HEK293 (cell line): ENCODE data around the gene VWA3B.

Source experiments
- CTCF ChIA-PET: fragments of 350-600 bp; formaldehyde crosslinking; extraction: SDS; loops from one replicate; lab custom pipeline; 2021; ENCODE audit warnings: antibody characterized with exemption; lab: Yijun Ruan, JAX
- POLR2A ChIA-PET: fragments of 300-600 bp; formaldehyde crosslinking; extraction: SDS; loops from one replicate; lab custom pipeline; 2020; ENCODE audit warnings: antibody characterized with exemption, inconsistent platforms; lab: Yijun Ruan, JAX
- H3K27ac ChIP-seq: fragments of 200-500 bp; sonication (Bioruptor generic); 2 replicates; pipeline ENCODE4 v1.5.1; 2014; ENCODE audit warnings: low read depth, low read length, control low read depth, inconsistent platforms; ENCODE audit errors: extremely low read depth
- H3K36me3 ChIP-seq, 2 experiments: fragments of 200-500 bp in 1 of 2; sonication (Bioruptor generic) in 1 of 2; 1 replicate in 1 of 2; 2 replicates in 1 of 2; pipeline ENCODE4 v1.5.1; 2014 to 2017; ENCODE audit warnings: inconsistent platforms in 2 of 2, low read length in 2 of 2; ENCODE audit not compliant: control insufficient read depth in 2 of 2, insufficient read depth in 1 of 2
- H3K4me1 ChIP-seq: fragments of 200-500 bp; sonication (Bioruptor generic); 2 replicates; pipeline ENCODE4 v1.5.1; 2014; ENCODE audit warnings: mild to moderate bottlenecking, low read length, inconsistent platforms; ENCODE audit not compliant: control insufficient read depth, insufficient read depth
- H3K4me3 ChIP-seq: 2 replicates; pipeline ENCODE4 v1.5.1; 2011; ENCODE audit warnings: low read depth, mild to moderate bottlenecking, control low read depth, low read length, moderate library complexity
- H3K9me3 ChIP-seq: fragments of 200-500 bp; sonication (Bioruptor generic); 2 replicates; pipeline ENCODE4 v1.5.1; 2014; ENCODE audit warnings: low read depth, low read length, inconsistent platforms; ENCODE audit not compliant: control insufficient read depth, insufficient read depth
- INSM2 ChIP-seq: fragments of 450-650 bp; formaldehyde crosslinking; IDR thresholded peaks from 2 replicates; pipeline ENCODE4 v1.5.1; 2016; ENCODE audit warnings: missing biosample characterization, missing genetic modification characterization
- RBAK ChIP-seq: fragments of 450-650 bp; formaldehyde crosslinking; IDR thresholded peaks from 2 replicates; pipeline ENCODE4 v1.5.1; 2016; ENCODE audit warnings: missing biosample characterization, missing genetic modification characterization
- YY1 ChIP-seq: fragments of 450-650 bp; formaldehyde crosslinking; IDR thresholded peaks from 2 replicates; pipeline ENCODE4 v1.5.1; 2018; ENCODE audit warnings: missing biosample characterization, missing genetic modification characterization
- ZBTB17 ChIP-seq: fragments of 450-650 bp; formaldehyde crosslinking; IDR thresholded peaks from 2 replicates; pipeline ENCODE4 v1.5.1; 2016; ENCODE audit warnings: missing biosample characterization, missing genetic modification characterization
- ZBTB6 ChIP-seq: fragments of 450-650 bp; formaldehyde crosslinking; IDR thresholded peaks from 2 replicates; pipeline ENCODE4 v1.5.1; 2017; ENCODE audit warnings: missing biosample characterization, missing genetic modification characterization
- ZNF132 ChIP-seq: fragments of 450-650 bp; formaldehyde crosslinking; IDR thresholded peaks from 2 replicates; pipeline ENCODE4 v1.5.1; 2017; ENCODE audit warnings: missing biosample characterization, missing genetic modification characterization, borderline replicate concordance
- ZNF16 ChIP-seq: fragments of 450-650 bp; formaldehyde crosslinking; IDR thresholded peaks from 2 replicates; pipeline ENCODE4 v1.5.1; 2016; ENCODE audit warnings: low read depth, missing biosample characterization, missing genetic modification characterization
- ZNF202 ChIP-seq: fragments of 450-650 bp; formaldehyde crosslinking; IDR thresholded peaks from 2 replicates; pipeline ENCODE4 v1.5.1; 2016; ENCODE audit warnings: missing biosample characterization, missing genetic modification characterization, borderline replicate concordance
- ZNF223 ChIP-seq: fragments of 450-650 bp; formaldehyde crosslinking; IDR thresholded peaks from 2 replicates; pipeline ENCODE4 v1.5.1; 2016; ENCODE audit warnings: missing biosample characterization, missing genetic modification characterization
- ZNF248 ChIP-seq: fragments of 450-650 bp; formaldehyde crosslinking; IDR thresholded peaks from 2 replicates; pipeline ENCODE4 v1.5.1; 2017; ENCODE audit warnings: missing biosample characterization, missing genetic modification characterization
- ZNF311 ChIP-seq: fragments of 450-650 bp; formaldehyde crosslinking; IDR thresholded peaks from 2 replicates; pipeline ENCODE4 v1.5.1; 2017; ENCODE audit warnings: missing biosample characterization, missing genetic modification characterization, borderline replicate concordance
- ZNF335 ChIP-seq: fragments of 450-650 bp; formaldehyde crosslinking; conservative IDR thresholded peaks from 2 replicates; pipeline ENCODE4 v1.5.1; 2016; ENCODE audit warnings: missing biosample characterization, missing genetic modification characterization
- ZNF404 ChIP-seq: fragments of 450-650 bp; formaldehyde crosslinking; IDR thresholded peaks from 2 replicates; pipeline ENCODE4 v1.5.1; 2017; ENCODE audit warnings: missing biosample characterization, missing genetic modification characterization
- ZNF488 ChIP-seq: fragments of 450-650 bp; formaldehyde crosslinking; IDR thresholded peaks from 2 replicates; pipeline ENCODE4 v1.5.1; 2016; ENCODE audit warnings: missing biosample characterization, missing genetic modification characterization
- ZNF501 ChIP-seq: fragments of 450-650 bp; formaldehyde crosslinking; IDR thresholded peaks from 2 replicates; pipeline ENCODE4 v1.5.1; 2016; ENCODE audit warnings: missing biosample characterization, missing genetic modification characterization
- ZNF518A ChIP-seq: fragments of 450-650 bp; formaldehyde crosslinking; conservative IDR thresholded peaks from 2 replicates; pipeline ENCODE4 v1.5.1; 2016; ENCODE audit warnings: low read depth, missing biosample characterization, missing genetic modification characterization
- ZNF530 ChIP-seq: fragments of 450-650 bp; formaldehyde crosslinking; IDR thresholded peaks from 2 replicates; pipeline ENCODE4 v1.5.1; 2016; ENCODE audit warnings: low read depth, missing biosample characterization, missing genetic modification characterization
- ZNF549 ChIP-seq: fragments of 450-650 bp; IDR thresholded peaks from 2 replicates; pipeline ENCODE4 v1.5.1; 2018; ENCODE audit warnings: missing biosample characterization, missing genetic modification characterization, mild to moderate bottlenecking, inconsistent platforms, moderate library complexity
- ZNF629 ChIP-seq: fragments of 450-650 bp; formaldehyde crosslinking; IDR thresholded peaks from 2 replicates; pipeline ENCODE4 v1.5.1; 2017; ENCODE audit warnings: missing biosample characterization, missing genetic modification characterization
- ZNF654 ChIP-seq: fragments of 450-650 bp; formaldehyde crosslinking; IDR thresholded peaks from 2 replicates; pipeline ENCODE4 v1.5.1; 2016; ENCODE audit warnings: low read depth, missing biosample characterization, missing genetic modification characterization
- ZNF768 ChIP-seq: fragments of 450-650 bp; formaldehyde crosslinking; IDR thresholded peaks from 2 replicates; pipeline ENCODE4 v1.5.1; 2018; ENCODE audit warnings: missing biosample characterization, mild to moderate bottlenecking, missing genetic modification characterization
- ZNF777 ChIP-seq: fragments of 450-650 bp; formaldehyde crosslinking; IDR thresholded peaks from 2 replicates; pipeline ENCODE4 v1.5.1; 2017; ENCODE audit warnings: missing biosample characterization, missing genetic modification characterization, borderline replicate concordance
- ZNF791 ChIP-seq: fragments of 450-650 bp; formaldehyde crosslinking; IDR thresholded peaks from 2 replicates; pipeline ENCODE4 v1.5.1; 2016; ENCODE audit warnings: missing biosample characterization, missing genetic modification characterization
- ZNF837 ChIP-seq: fragments of 450-650 bp; formaldehyde crosslinking; IDR thresholded peaks from 2 replicates; pipeline ENCODE4 v1.5.1; 2016; ENCODE audit warnings: missing biosample characterization, missing genetic modification characterization
- ZSCAN30 ChIP-seq: fragments of 450-650 bp; IDR thresholded peaks from 2 replicates; pipeline ENCODE4 v1.5.1; 2018; ENCODE audit warnings: missing biosample characterization, mild to moderate bottlenecking, missing genetic modification characterization, moderate library complexity

Gene VWA3B

GRCh38 chr2:98114643-98115330 is 27.8 kb downstream of the VWA3B start:
- Histone ChIP-seq H3K4me3 (no peak overlapping the region), H3K27ac (no peak overlapping the region), H3K36me3 (no peaks in the 10 kb centered on the region), H3K4me1 (no peaks in the 10 kb centered on the region), H3K9me3 (no peaks in the 10 kb centered on the region)
- TF ChIP-seq RBAK (tag by site-specific recombination) (no peak), ZNF837 (tag by site-specific recombination) (no peak), ZNF777 (tag by site-specific recombination) (no peak), ZNF501 (tag by site-specific recombination) (no peak), ZSCAN30 (no peak), ZNF530 (tag by site-specific recombination) (no peak), ZNF629 (tag by site-specific recombination) (no peak), ZNF248 (tag by site-specific recombination) (no peak), ZNF488 (tag by site-specific recombination) (no peak), ZNF132 (tag by site-specific recombination) (no peak), ZNF518A (tag by site-specific recombination) (no peak), ZNF549 (tag by site-specific recombination) (no peak), ZNF791 (no peak), YY1 (tag by site-specific recombination) (no peak), ZNF404 (tag by site-specific recombination) (no peak), ZNF202 (no peak), ZNF311 (tag by site-specific recombination) (no peak)
- ChIA-PET POLR2A (no interaction called here), CTCF (interaction anchor here (0.6 kb wide), 1 partner anchor 341 kb away, joined by 3 read pairs; no protein-coding TSS in a partner anchor)

- no peaks in the 10 kb centered on the region for H3K4me1 ChIP-seq
- ChIA-PET CTCF (no interaction called here), POLR2A (no interaction called here)
- H3K9me3 ChIP-seq = no peaks in the 10 kb centered on the region
- no peak overlapping the region for H3K4me3 ChIP-seq
- H3K36me3 ChIP-seq = no peaks in the 10 kb centered on the region
- H3K27ac ChIP-seq = no peak overlapping the region
- TF ChIP-seq ZNF654 (tag by site-specific recombination) (no peak), ZNF335 (tag by site-specific recombination) (no peak), INSM2 (tag by site-specific recombination) (no peak), ZNF16 (tag by site-specific recombination) (no peak), ZNF223 (no peak), ZNF768 (tag by site-specific recombination) (no peak), ZBTB17 (tag by site-specific recombination) (no peak), ZBTB6 (tag by site-specific recombination) (no peak)
Observed at GRCh38 chr2:98118161-98118560, 31.2 kb downstream of the VWA3B start.
